NCI-H748 (cell line): ENCODE results near the gene MDGA2.

Source experiments
- DNase-seq: peaks from one replicate; lab custom pipeline; 2025; ENCODE audit not compliant: unreplicated experiment; lab: John Stamatoyannopoulos, UW

The MDGA2 gene

DNA sequence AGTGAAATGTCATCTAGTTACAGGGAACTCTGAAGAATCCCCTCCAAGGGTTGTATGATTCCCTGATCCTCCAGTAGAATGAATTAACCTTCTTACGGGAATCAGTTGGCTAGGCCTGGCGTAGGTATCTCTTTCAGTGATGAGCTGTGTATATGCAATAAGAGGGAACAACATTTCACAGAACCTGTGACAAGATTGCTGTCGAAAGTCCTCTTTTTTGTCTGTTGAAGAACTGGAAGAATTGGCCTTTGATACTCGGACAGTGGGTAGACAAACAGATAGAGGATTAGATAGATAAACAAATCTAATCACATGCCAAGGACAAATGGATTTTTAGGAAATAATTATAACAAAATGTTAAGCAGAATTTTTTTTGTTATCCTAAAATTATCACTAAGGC, 184.6 kb downstream of the MDGA2 start:
- DNase-seq: no peak

- no peak for DNase-seq
Observed at GRCh38 chr14:47490353-47490752, 185.1 kb downstream of the MDGA2 start.

DNA sequence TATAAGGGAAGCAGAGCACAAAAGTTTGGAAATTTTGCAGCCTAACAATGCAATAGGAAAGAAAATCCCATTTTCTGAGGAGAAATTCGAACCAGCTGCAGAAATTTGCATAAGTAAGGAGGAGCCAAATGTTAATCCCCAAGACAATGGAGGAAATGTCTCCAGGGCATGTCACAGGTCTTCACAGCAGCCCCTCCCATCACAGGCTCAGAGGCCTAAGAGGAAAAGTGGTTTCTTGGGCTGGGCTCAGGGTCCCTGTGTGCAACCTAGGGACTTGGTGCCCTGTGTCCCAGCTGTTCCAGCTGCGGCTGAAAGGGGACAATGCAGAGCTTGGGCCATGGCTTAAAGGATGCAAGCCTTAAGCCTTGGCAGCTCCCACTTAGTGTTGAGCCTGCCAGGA, 190.0 kb downstream of the MDGA2 start:
- no peak for DNase-seq

DNA sequence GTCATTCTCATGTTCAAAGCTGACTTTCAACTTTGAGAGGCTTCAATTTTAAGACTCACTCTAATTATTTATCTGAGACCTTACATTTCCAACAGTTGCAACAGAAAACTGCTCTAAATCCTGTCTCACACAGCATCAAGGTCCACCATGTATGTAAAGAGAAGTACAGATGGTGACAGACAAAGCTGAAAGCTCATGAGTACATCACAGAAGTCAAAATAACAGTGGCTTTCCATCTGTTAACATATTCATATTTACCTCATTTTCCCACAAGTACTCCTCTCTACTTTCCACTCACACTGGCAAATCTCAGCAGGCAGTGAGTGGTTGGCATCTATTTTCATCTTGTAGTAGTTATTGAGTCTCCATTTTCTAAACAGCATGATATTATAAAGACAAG, 192.0 kb downstream of the MDGA2 start:
- DNase-seq: no peak

GRCh38 chr14:47471075-47471474, 204.3 kb downstream of the MDGA2 start:
- no peak for DNase-seq

DNA sequence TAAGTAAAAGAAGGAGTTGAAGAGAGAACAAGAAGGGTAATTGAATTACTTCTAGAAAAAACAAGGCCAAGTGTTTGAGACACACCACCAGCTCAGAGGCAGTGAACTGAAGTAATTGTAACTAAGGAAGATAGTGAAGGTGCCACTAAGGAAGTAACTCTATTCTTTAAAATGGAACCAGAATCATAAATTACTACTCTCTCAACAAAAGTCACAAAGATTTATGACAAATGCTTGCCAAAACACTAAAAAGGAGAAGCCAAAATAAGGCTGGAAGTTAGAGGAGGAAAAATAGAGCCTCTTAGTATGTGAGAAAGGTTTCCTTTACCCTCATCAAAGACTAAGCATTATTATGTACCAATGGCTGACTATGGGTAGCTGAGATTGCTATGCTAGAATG, 208.5 kb downstream of the MDGA2 start:
- no peak for DNase-seq

GRCh38 chr14:47454025-47454424, 221.4 kb downstream of the MDGA2 start:
- DNase-seq: no peak

DNA sequence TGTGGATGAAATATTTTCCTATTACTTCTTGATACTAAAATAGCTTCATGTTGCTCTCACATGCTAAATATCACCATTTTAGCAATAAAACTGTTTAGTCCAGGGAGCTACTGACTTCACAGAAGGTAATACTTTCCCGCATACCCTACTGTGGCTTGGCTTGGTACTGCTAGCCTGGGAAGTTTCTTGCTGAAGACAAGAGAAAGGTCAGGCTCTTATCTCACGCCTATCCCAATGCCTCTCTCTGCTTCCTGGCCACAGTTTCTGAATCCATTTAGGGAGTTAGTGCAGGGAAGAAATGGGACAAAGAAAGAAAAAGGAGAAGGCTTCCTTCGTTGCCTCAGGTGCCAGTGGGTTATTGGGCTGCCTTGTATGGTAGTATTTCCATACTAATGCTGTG, 228.3 kb downstream of the MDGA2 start:
- DNase-seq: no peak

GRCh38 chr14:47442211-47442610, 233.2 kb downstream of the MDGA2 start:
- DNase-seq: peak; percentile 46

GRCh38 chr14:47439953-47440352, 235.5 kb downstream of the MDGA2 start:
- DNase-seq: no peak

DNA sequence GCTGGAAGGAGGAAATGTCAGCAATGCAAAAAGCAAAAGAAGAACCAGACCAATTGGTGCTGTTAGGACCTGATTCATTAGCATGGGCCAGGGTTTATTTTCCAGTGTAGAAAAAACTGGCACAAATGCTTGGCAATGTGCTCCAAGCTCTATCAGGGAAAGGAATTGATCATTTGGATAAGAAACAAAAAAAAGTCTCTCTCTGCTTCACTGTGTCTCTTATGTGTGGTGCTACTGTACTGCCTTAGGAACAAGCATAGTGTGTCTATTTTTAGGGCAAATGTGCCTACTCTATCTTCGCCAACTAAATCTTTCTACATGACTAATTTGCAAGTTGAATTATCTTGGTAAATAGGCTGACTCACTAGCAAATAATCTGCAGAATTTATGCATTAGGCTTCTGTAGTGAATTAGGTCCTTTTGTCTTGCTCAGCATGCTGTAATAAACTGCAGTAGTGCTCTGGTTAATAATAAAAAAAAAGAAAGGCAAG, 236.7 kb downstream of the MDGA2 start:
- no peak for DNase-seq

- no peak for DNase-seq
Observed at GRCh38 chr14:47435331-47435965, 240.0 kb downstream of the MDGA2 start.

GRCh38 chr14:47427629-47428028, 247.8 kb downstream of the MDGA2 start:
- no peak for DNase-seq

- DNase-seq: no peak
Observed at GRCh38 chr14:47425302-47425701, 250.1 kb downstream of the MDGA2 start.

DNA sequence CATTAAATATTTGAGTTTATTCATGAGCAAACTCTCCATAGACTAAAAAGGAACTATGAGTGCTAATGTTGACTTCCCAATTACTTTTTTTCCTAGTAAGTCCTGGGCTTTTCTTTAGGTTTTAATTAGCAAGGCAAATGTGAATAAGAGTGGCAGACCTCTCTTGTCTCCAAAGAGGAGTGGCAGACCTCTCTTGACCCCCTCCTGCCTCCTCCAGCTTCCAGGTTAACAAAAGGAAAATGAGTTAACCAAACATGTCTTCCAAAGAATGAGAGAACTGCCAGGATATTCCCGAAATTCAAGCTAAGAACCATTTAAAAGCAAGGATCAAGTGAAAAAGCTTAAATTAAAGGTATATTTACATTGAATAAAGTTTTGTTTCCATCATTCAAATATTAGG, 253.2 kb downstream of the MDGA2 start:
- no peak for DNase-seq

- no peak for DNase-seq
Observed at GRCh38 chr14:47411523-47411922, 263.9 kb downstream of the MDGA2 start.

- DNase-seq: no peak
Observed at GRCh38 chr14:47392326-47392725, 283.1 kb downstream of the MDGA2 start.

DNA sequence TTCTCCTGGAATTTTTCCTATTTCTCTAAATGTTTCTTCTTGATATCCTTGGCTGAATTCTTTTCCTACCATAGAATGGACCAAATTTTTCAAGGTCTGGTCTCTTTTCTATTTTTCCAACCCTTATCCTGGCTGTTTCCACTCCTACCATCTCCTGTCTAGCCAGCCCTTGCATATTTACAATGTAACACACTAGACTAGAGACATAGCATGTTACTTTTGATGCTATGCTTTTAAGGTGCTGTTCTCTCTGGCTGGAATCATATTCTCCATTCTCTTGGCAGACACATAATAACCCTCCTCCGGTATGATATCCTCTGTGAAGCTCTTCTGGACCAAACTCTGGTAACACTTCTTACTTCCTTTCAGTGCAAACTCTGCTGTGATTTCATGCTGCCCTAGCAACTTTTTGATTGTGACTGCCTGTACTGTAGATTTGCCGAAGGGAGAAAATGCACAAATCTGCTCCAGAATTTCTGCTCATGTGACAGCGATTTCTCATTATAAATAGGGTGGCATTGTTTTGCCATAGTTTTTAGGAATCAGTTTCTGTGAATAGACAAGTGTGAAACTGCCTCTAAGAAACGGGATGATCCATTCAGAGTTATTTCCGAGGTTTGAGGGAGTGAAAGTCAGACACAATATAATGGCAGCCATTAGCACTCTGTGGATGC, 284.4 kb downstream of the MDGA2 start:
- no peak for DNase-seq

GRCh38 chr14:47389535-47389934, 285.9 kb downstream of the MDGA2 start:
- DNase-seq: no peak

DNA sequence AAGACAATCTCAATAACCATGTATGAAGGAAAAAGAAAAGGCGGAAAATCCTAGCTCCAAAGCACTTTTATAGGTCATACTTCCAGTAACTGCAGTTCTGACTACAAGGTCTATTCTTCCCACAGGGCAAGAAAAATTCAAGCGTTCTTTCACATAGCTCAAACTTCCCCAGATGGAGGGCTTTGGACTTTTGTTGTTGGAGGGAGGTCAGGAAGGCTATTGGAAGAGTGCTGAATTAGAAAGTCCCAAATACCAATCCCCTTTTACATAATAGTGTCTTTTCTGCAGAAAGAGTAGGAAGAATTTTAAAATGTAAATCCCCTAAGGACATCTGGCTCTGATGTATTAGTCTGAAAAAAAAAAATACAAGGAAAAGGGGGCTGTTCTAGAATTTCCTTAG, 309.4 kb downstream of the MDGA2 start:
- DNase-seq: no peak

DNA sequence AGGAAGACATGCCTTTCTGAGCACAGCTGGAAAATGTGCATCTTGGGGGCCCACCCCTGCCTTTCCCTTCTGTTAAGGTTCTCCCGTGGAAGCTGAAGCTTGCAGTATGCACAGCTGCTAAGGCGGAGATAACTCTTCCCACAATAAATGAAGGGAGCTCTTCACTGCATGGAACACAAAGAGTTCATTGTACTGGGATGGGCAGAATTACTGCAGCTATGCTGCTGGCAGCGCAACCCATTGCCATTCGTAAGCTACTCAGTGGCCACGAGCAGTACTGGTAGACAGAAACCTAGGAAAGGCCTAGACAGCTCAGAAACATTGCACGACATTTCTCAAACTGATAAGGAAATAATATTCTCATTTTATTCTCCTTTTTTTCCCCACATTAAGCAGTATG, 310.2 kb downstream of the MDGA2 start:
- peak; percentile 23 for DNase-seq

DNA sequence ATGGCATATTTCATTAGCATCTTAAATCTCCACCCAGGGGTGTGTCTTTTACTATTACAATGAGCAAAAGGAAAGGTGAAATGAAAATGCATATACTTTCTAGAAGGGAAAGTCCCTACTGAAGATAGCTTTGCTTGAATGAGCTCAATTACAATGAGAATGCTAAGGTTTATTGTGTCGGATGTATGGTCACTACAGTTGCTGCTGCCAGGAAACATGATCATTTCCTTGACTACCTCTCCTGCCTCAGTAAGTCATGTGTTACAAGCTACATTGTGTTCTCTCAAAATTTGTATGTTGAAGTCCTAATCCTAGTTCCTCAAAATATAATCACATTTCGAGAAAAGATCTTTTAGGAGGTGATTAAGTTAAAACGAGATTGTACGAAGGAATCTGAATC, 322.2 kb downstream of the MDGA2 start:
- DNase-seq: no peak

- no peak for DNase-seq
Observed at GRCh38 chr14:47346849-47347248, 328.6 kb downstream of the MDGA2 start.
